Hypothalamus (tissue), 51 donors: ENCODE measurements around the gene MTOR.

ENCODE experiments used
- DNase-seq, 51 donors: peaks; one replicate each; lab custom pipeline; 2025; lab: John Stamatoyannopoulos, UW

MTOR gene

GRCh38 chr1:11229203-11229602 lies 33.1 kb downstream of the MTOR start:
- no peak for DNase-seq

GRCh38 chr1:11227106-11228077 lies 35.0 kb downstream of the MTOR start:
- no peak for DNase-seq

- DNase-seq: no peak
Observed at GRCh38 chr1:11216074-11216473, 46.3 kb downstream of the MTOR start.

GRCh38 chr1:11215381-11216005 lies 46.9 kb downstream of the MTOR start:
- DNase-seq: peak in 1 of 51 donors; percentile 5

- peak in 7 of 51 donors; percentile 2 to 22 (median 8) for DNase-seq
Observed at GRCh38 chr1:11214698-11215380, 47.5 kb downstream of the MTOR start.

GRCh38 chr1:11211925-11212587 lies 50.3 kb downstream of the MTOR start:
- DNase-seq: peak in 39 of 51 donors; percentile 2 to 77 (median 40)

GRCh38 chr1:11211461-11211860 lies 50.9 kb downstream of the MTOR start:
- no peak for DNase-seq

- no peak for DNase-seq
Observed at GRCh38 chr1:11207898-11208611, 54.3 kb downstream of the MTOR start.

GRCh38 chr1:11204396-11205190 lies 57.8 kb downstream of the MTOR start:
- no peak for DNase-seq

- DNase-seq: peak in 30 of 51 donors; percentile 6 to 74 (median 38)
Observed at GRCh38 chr1:11198851-11199594, 63.3 kb downstream of the MTOR start.

- DNase-seq: no peak
Observed at GRCh38 chr1:11198257-11198656, 64.1 kb downstream of the MTOR start.

GRCh38 chr1:11197359-11197758 lies 65.0 kb downstream of the MTOR start:
- DNase-seq: no peak

GRCh38 chr1:11196945-11197344 lies 65.4 kb downstream of the MTOR start:
- no peak for DNase-seq

GRCh38 chr1:11194407-11195176 lies 67.8 kb downstream of the MTOR start:
- no peak for DNase-seq

GRCh38 chr1:11193376-11193775 lies 69.0 kb downstream of the MTOR start:
- no peak for DNase-seq

GRCh38 chr1:11188858-11189451 lies 73.4 kb downstream of the MTOR start, which contains the start of gene ANGPTL7:
Gene ANGPTL7, plus strand, starts transcription at chr1:11189355. Its CDS starts 225 bp downstream, at chr1:11189580.
- DNase-seq: no peak

- no peak for DNase-seq
Observed at GRCh38 chr1:11188381-11188780, 74.0 kb downstream of the MTOR start.
